Nephron progenitor cell (in vitro differentiated cells): ENCODE measurements around the gene MUC22.
"Not testable (repeated sequence)": the region's sequence is repeated elsewhere in the genome, so short reads cannot be mapped to it uniquely, and the experiment has no call there.

Experiments
- DNase-seq: peaks from one replicate; pipeline ENCODE4 v3.0.0; 2021
- H3K27ac Mint-ChIP-seq: 2 replicates; pipeline ENCODE4 v1.8.0; 2021; ENCODE audit warnings: mild to moderate bottlenecking, moderate library complexity, mixed read lengths
- H3K27me3 Mint-ChIP-seq: 2 replicates; pipeline ENCODE4 v1.8.0; 2021; ENCODE audit warnings: mild to moderate bottlenecking, low read depth, mixed read lengths; ENCODE audit not compliant: poor library complexity
- H3K36me3 Mint-ChIP-seq: 2 replicates; pipeline ENCODE4 v1.8.0; 2021; ENCODE audit warnings: low read depth, mixed read lengths
- H3K4me1 Mint-ChIP-seq: 2 replicates; pipeline ENCODE4 v1.8.0; 2021; ENCODE audit warnings: mixed read lengths
- H3K4me3 Mint-ChIP-seq: 2 replicates; pipeline ENCODE4 v1.8.0; 2021; ENCODE audit warnings: mild to moderate bottlenecking, moderate library complexity, mixed read lengths
- H3K9me3 Mint-ChIP-seq: 2 replicates; pipeline ENCODE4 v1.8.0; 2021; ENCODE audit warnings: mild to moderate bottlenecking, moderate library complexity, mixed read lengths
- CTCF ChIP-seq: fragments of 200-600 bp; sonication (generic); IDR thresholded peaks from 2 replicates; pipeline ENCODE4 v1.5.0; 2021; ENCODE audit warnings: antibody characterized with exemption

MUC22 gene

GRCh38 chr6:31063906-31064435 lies 53.7 kb downstream of the MUC22 start:
- Mint-ChIP-seq H3K4me3 (no peak overlapping the region), H3K9me3 (no peaks in the 10 kb centered on the region), H3K4me1 (peaks cover 22% of the 10 kb centered on the region), H3K27ac (no peak overlapping the region), H3K36me3 (no peaks in the 10 kb centered on the region), H3K27me3 (peaks cover 3% of the 10 kb centered on the region)
- no peak for DNase-seq
- no peak for TF ChIP-seq CTCF

GRCh38 chr6:31065556-31065955 lies 55.3 kb downstream of the MUC22 start:
- H3K36me3 Mint-ChIP-seq, result no peaks in the 10 kb centered on the region
- peaks cover 3% of the 10 kb centered on the region for H3K27me3 Mint-ChIP-seq
- H3K4me3 Mint-ChIP-seq, result no peak overlapping the region
- no peak for DNase-seq
- H3K27ac Mint-ChIP-seq, result no peak overlapping the region
- H3K4me1 Mint-ChIP-seq, result peaks cover 17% of the 10 kb centered on the region
- no peak for TF ChIP-seq CTCF
- H3K9me3 Mint-ChIP-seq, result no peaks in the 10 kb centered on the region

GRCh38 chr6:31067028-31067427 lies 56.8 kb downstream of the MUC22 start:
- H3K27ac Mint-ChIP-seq, H3K9me3 Mint-ChIP-seq, H3K27me3 Mint-ChIP-seq, DNase-seq, H3K36me3 Mint-ChIP-seq, H3K4me3 Mint-ChIP-seq: not testable (repeated sequence)
- H3K4me1 Mint-ChIP-seq, result peaks cover 17% of the 10 kb centered on the region

- DNase-seq, H3K36me3 Mint-ChIP-seq, H3K9me3 Mint-ChIP-seq, H3K27me3 Mint-ChIP-seq, H3K4me3 Mint-ChIP-seq, H3K27ac Mint-ChIP-seq: not testable (repeated sequence)
- peaks cover 17% of the 10 kb centered on the region for H3K4me1 Mint-ChIP-seq
Measured at GRCh38 chr6:31067891-31068668, 57.8 kb downstream of the MUC22 start.

GRCh38 chr6:31068669-31069340 lies 58.5 kb downstream of the MUC22 start:
- H3K36me3 Mint-ChIP-seq, result no peaks in the 10 kb centered on the region
- peaks cover 17% of the 10 kb centered on the region for H3K4me1 Mint-ChIP-seq
- H3K9me3 Mint-ChIP-seq, result no peaks in the 10 kb centered on the region
- TF ChIP-seq CTCF, result peak; percentile 94
- no peaks in the 10 kb centered on the region for H3K27me3 Mint-ChIP-seq
- no peak overlapping the region for H3K4me3 Mint-ChIP-seq
- no peak overlapping the region for H3K27ac Mint-ChIP-seq
- DNase-seq, result peak; percentile 79

- peak; percentile 46 for TF ChIP-seq CTCF
- Mint-ChIP-seq H3K4me1 (peaks cover 12% of the 10 kb centered on the region), H3K4me3 (no peak overlapping the region), H3K36me3 (no peaks in the 10 kb centered on the region), H3K27me3 (no peaks in the 10 kb centered on the region), H3K27ac (no peak overlapping the region), H3K9me3 (no peaks in the 10 kb centered on the region)
- DNase-seq, result peak; percentile 42
Measured at GRCh38 chr6:31070711-31071197, 60.5 kb downstream of the MUC22 start.
